NCI-H345 (cell line): ENCODE measurements around the gene IGSF9B.

Experiments used
- DNase-seq: peaks from one replicate; lab custom pipeline; 2025; lab: John Stamatoyannopoulos, UW

IGSF9B gene

GRCh38 chr11:133936592-133936991 lies 20.2 kb downstream of the IGSF9B start:
- DNase-seq: no peak

DNA sequence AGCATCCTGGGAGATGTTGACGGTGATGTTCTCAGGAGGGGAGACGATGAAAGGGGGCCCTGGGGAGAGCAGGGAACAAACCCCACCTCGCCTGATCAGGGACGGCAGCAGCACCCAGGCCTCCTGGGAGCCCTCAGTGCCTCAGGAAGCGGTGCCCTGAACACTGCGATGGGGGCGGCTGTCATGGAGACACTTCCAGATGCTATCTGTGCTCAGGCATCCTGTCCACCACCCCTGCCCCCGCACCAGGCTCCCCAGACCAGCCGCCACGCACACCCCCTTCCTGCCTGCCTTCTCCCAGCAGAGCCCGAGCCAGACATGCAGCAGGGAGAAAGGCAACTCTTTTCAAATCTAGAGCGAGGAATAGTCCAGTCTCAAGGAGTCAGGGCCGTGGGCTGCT lies 20.6 kb downstream of the IGSF9B start:
- DNase-seq: no peak

- no peak for DNase-seq
Measured at GRCh38 chr11:133935551-133935910, 21.2 kb downstream of the IGSF9B start.

- no peak for DNase-seq
Measured at GRCh38 chr11:133934599-133935550, 21.9 kb downstream of the IGSF9B start.

DNA sequence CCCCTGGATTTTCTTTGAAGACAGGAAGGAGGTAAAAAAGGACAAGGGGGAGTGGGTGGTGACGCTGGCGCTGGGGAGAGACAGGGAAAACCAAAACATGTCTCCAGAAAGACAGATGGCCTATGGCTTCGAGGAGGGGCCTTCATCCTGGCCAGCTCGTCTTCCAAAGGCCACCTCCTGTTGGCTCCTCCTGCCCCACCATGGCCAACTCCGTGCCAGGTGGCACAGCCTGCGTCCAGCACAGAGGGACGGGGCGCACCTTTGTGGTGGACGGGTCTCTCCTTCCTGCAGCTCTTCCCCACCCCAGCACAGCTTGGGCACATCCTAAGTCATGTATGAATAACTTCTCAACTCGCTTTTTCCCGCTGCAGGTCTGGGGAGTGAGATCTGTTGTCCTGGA lies 22.7 kb downstream of the IGSF9B start:
- no peak for DNase-seq

GRCh38 chr11:133931449-133932060 lies 25.2 kb downstream of the IGSF9B start:
- no peak for DNase-seq

- DNase-seq: no peak
Measured at GRCh38 chr11:133930767-133931448, 25.9 kb downstream of the IGSF9B start.

GRCh38 chr11:133930053-133930766 lies 26.6 kb downstream of the IGSF9B start:
- no peak for DNase-seq

DNA sequence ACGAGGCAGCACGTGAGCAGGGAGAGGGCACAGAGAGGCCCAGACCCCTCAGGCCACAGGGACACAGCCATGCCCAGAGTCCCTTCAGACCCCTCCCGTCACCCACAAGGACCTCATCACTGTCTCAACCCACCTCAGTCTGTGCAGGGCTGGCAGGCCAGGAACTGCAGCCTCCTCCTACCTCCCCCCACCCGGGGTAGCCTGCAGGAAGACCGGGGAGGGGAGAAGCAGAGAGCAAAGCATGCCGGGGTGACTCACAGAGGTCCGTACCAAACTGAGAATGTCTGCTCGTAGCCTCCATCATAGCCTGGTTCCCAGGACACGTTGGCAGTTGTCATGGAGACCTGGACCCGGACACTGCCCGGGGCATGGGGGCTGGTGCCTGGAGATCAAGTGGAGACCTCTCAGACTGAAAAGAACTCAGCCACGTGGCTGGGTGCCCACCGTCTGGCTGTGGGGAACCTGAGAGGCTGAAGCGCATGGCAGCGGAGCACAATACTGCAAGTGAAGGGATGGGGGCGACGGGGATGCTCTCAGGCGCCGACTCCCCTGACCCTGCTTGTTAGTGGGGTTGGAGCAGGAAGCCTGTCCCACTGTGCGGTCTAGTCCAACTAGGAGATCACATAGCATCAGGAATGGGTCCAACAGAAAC lies 27.2 kb downstream of the IGSF9B start:
- no peak for DNase-seq

DNA sequence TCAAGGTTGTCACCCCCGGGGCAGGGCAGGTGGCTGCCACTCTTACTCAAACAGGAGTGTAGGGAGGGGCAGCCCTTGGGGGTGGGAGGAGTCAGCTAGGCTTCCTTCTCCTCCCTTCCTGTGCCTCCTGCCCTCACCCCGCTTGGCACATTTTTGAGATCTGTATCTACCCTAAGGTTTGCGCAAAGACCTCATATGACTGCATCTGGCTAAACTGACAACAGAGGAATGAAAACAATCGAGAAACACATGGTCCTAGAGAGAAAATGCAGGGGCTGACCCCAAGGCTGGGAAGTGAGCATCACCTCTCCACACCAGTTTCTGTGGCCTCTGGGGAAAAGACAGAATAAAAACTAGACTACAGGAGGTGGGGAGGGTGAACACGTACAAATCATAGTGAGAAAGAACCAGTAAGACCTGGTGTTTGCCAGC lies 28.1 kb downstream of the IGSF9B start:
- DNase-seq: peak; percentile 75

GRCh38 chr11:133927690-133928627 lies 28.8 kb downstream of the IGSF9B start:
- peak; percentile 87 for DNase-seq

DNA sequence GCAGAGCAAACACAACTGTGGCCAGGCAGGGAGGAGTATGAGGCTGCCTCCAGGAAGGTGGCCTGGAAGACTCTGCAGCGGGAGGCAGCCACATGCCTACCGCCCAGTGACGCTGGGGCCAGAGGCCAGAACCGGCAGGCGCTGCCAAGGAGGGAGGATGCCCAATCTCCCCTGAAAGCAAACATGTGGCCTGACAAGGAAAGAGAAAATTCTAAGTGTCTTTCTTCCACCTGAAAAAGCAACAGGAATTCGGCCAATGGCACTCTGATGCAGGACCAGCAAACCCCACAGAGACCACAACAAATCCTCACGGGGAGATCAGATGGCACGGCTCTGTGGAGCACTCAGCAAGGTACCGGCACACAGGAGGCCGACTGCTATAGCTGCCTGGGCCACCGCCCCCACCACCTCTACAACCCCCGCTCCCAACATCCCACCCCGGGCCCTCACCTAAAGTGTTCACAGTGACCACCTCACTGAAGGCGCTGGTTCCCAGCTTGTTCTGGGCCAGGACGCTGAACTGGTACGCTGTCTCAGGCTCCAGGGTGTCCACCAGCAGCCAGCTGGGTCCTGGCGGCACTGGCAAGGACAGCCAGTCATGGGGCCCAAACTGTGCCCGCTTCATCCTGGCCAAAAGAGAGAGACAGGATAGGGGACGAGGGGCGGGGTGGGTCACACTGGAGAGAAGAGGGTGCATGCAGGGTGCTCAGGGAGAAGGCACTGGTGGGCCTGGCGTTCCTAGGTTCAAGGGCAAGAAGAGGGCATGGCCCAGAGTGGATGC lies 30.1 kb downstream of the IGSF9B start:
- no peak for DNase-seq

DNA sequence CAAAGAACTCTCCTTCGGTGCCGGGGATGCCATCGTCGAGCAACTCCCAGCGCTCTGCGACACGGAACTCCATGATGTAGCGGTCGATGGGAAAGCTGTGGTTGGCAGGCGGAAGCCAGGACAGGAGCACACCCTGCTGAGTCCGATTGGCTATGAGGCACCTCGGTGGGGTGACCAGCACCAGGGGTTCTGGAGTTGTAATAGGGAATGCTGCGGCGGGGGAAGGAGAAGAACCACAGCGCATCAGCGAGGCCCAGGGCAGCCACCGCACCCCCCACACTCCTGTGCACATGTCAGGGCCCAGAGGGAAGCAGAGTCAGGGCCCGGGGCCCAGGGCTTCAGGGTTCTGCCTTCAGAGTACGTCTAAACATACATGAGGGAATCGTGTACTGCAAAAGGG lies 31.0 kb downstream of the IGSF9B start:
- DNase-seq: no peak

DNA sequence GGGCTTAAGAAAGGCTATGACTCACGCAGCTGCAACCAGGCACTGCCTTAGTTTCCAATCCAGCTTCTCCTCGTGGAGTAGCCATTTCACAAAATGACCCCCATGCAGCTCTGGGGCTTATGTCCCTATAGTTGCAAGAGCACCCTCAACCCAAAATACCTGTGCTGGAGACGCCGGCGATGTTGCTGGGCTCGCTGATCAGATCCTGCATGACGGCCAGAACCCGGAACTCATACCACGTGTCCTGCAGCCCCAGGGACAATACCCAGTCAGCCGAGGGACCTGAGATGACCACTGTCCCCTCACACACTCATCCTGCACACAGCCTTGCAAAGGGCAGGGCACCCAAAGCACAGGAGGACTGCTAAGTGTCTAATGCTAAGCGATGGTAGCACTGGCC lies 32.1 kb downstream of the IGSF9B start:
- DNase-seq: no peak

GRCh38 chr11:133922078-133922870 lies 34.5 kb downstream of the IGSF9B start:
- no peak for DNase-seq

GRCh38 chr11:133921513-133921912 lies 35.3 kb downstream of the IGSF9B start:
- DNase-seq: no peak

DNA sequence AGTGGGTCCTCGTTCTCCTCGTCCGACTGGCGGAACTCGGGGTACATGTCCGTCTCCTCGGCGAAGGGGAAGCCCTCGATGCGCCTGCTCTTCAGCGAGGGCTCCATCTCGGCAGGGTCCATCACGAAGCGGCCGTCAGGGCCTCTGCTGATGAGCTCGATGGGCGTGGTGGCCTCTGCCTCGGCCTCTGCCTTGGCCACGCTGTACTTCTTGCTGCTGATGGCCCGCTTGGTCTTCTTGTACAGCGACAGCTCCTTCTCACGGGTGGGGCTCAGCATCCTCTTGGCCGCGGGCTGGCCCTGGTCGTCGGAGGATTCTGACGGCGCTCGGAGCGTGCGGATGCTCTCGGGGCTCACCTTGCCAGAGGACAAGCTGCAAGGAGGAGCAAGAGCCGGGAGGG lies 35.7 kb downstream of the IGSF9B start:
- no peak for DNase-seq

DNA sequence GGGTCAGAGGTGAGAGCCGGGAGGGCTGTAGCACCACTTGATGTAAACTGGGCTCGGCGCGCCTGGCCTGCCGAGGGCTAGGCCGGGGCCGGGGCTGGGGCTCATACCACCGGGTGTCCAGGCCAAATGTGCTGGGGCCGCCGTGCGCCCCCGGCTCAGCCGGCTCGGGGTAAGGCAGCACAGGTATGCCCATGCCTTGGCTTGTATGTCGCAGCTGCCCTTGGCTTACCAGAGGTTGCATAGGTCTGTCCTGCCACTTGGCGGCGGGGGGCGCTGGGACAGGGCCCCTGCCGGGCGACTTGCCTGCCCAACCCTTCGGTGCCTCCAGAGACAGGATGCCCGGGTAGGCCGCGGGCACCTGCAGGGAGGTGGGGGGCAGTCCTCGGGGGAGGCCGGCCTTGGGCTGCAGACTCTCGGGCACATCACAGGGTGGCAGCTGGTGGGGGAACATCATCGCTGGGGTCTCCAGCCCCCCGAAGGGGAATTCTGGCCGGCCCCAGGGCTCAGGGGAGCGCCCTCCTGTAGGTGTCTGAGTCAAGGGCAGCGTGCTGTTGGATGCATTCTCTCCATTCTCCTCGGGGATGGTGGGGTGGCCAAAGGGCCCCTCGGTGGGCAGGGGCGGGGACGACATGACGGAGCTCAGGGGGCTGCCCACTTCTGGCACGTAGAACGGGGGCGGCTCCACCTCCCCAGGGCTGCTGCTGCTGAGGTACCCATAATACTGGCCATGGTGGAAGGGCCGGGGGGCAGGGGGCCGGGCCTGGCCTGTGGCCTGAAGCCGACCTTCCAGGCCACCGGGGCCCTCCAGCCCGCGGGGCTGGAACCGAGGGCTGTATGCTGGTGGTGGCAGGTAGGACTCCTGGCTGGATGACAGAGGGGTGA lies 36.4 kb downstream of the IGSF9B start:
- DNase-seq: no peak
